WTC11 (cell line): ENCODE measurements around the gene EME2. TPM values are rescaled to one million over a fixed set of nuclear protein-coding genes. Genes with fewer than 3 reads are reported as not detected.

Experiments used
- ATAC-seq: fragments of 200-7000 bp; cut with Tn5 transposase; 2 replicates; pipeline ENCODE4 v1.10.0; 2021; ENCODE audit warnings: mild to moderate bottlenecking, moderate library complexity
- CTCF ChIA-PET: fragments of 300-600 bp; sonication (Branson Sonifier 250); formaldehyde crosslinking; loops from one replicate; lab custom pipeline; 2021; ENCODE audit warnings: antibody characterized with exemption; lab: Charles Lee
- POLR2A ChIA-PET: fragments of 350-600 bp; sonication (Branson Sonifier 250); formaldehyde crosslinking; loops from one replicate; lab custom pipeline; 2021; ENCODE audit warnings: antibody characterized with exemption; lab: Charles Lee
- DNase-seq: peaks from one replicate; pipeline ENCODE4 v3.0.0; 2021; ENCODE audit warnings: low spot score
- H3K27ac Mint-ChIP-seq: 2 replicates; pipeline ENCODE4 v1.8.0; 2021; ENCODE audit warnings: mixed read lengths
- H3K27me3 Mint-ChIP-seq: 2 replicates; pipeline ENCODE4 v1.8.0; 2021; ENCODE audit warnings: low read depth, mild to moderate bottlenecking, moderate library complexity, mixed read lengths
- H3K36me3 Mint-ChIP-seq: 2 replicates; pipeline ENCODE4 v1.8.0; 2021; ENCODE audit warnings: mixed read lengths
- H3K4me1 Mint-ChIP-seq: 2 replicates; pipeline ENCODE4 v1.8.0; 2022; ENCODE audit warnings: mixed read lengths
- H3K4me3 Mint-ChIP-seq: 2 replicates; pipeline ENCODE4 v1.8.0; 2021; ENCODE audit warnings: mild to moderate bottlenecking, moderate library complexity, mixed read lengths
- H3K9me3 Mint-ChIP-seq: 2 replicates; pipeline ENCODE4 v1.8.0; 2021; ENCODE audit warnings: mixed read lengths
- ARID4B ChIP-seq: sonication (generic); formaldehyde crosslinking; IDR thresholded peaks from 2 replicates; pipeline ENCODE4 v1.8.0; 2023; ENCODE audit warnings: missing genetic modification reagents, mild to moderate bottlenecking, borderline replicate concordance
- CREM ChIP-seq: sonication (generic); formaldehyde crosslinking; IDR thresholded peaks from 2 replicates; pipeline ENCODE4 v1.8.1; 2022; ENCODE audit warnings: mild to moderate bottlenecking, missing genetic modification reagents, moderate library complexity
- E2F5 ChIP-seq: sonication (generic); formaldehyde crosslinking; IDR thresholded peaks from 2 replicates; pipeline ENCODE4 v1.8.1; 2022; ENCODE audit warnings: mild to moderate bottlenecking, moderate library complexity, missing genetic modification reagents
- EMX1 ChIP-seq: fragments of 250-450 bp; sonication (Bioruptor Pico); IDR thresholded peaks from 2 replicates; pipeline ENCODE4 v1.8.0; 2021; ENCODE audit warnings: mild to moderate bottlenecking
- ETV6 ChIP-seq: sonication (generic); formaldehyde crosslinking; IDR thresholded peaks from 2 replicates; pipeline ENCODE4 v1.8.1; 2022; ENCODE audit warnings: mild to moderate bottlenecking, missing genetic modification reagents
- FOXK1 ChIP-seq: sonication (generic); formaldehyde crosslinking; IDR thresholded peaks from 2 replicates; pipeline ENCODE4 v1.8.0; 2022; ENCODE audit warnings: mild to moderate bottlenecking, moderate library complexity, missing genetic modification reagents
- GTF2I ChIP-seq: fragments of 250-450 bp; sonication (Bioruptor Pico); conservative IDR thresholded peaks from 2 replicates; pipeline ENCODE4 v1.4.0; 2021; ENCODE audit warnings: mild to moderate bottlenecking
- HMGA2 ChIP-seq: fragments of 250-450 bp; sonication (Bioruptor Pico); IDR thresholded peaks from 2 replicates; pipeline ENCODE4 v1.4.0; 2021; ENCODE audit warnings: mild to moderate bottlenecking, moderate library complexity
- NFYB ChIP-seq: sonication (generic); formaldehyde crosslinking; conservative IDR thresholded peaks from 2 replicates; pipeline ENCODE4 v1.8.0; 2022; ENCODE audit warnings: low read depth, missing genetic modification reagents
- NR2C2 ChIP-seq: sonication (generic); formaldehyde crosslinking; IDR thresholded peaks from 2 replicates; pipeline ENCODE4 v1.8.0; 2022; ENCODE audit warnings: mild to moderate bottlenecking, missing genetic modification reagents
- RELA ChIP-seq: sonication (generic); formaldehyde crosslinking; IDR thresholded peaks from 2 replicates; pipeline ENCODE4 v1.8.1; 2022; ENCODE audit warnings: missing genetic modification reagents, mild to moderate bottlenecking, borderline replicate concordance
- SOX15 ChIP-seq: fragments of 250-450 bp; sonication (Bioruptor Pico); IDR thresholded peaks from 2 replicates; pipeline ENCODE4 v1.9.0; 2021; ENCODE audit warnings: mild to moderate bottlenecking
- SP1 ChIP-seq: sonication (generic); formaldehyde crosslinking; conservative IDR thresholded peaks from 2 replicates; pipeline ENCODE4 v1.8.1; 2022; ENCODE audit warnings: missing genetic modification reagents
- ZNF263 ChIP-seq: sonication (generic); formaldehyde crosslinking; IDR thresholded peaks from 2 replicates; pipeline ENCODE4 v1.8.1; 2022; ENCODE audit warnings: low read depth, mild to moderate bottlenecking, moderate library complexity, missing genetic modification reagents
- ZNF317 ChIP-seq: sonication (generic); formaldehyde crosslinking; IDR thresholded peaks from 2 replicates; pipeline ENCODE4 v1.8.1; 2023; ENCODE audit warnings: low read depth, mild to moderate bottlenecking, moderate library complexity, missing genetic modification reagents, borderline replicate concordance
- total RNA-seq: library from RNA; stranded (reverse); gene quantifications from 3 replicates; pipeline ENCODE4 v1.2.3, GENCODE V29; 2021
- TF ChIP-seq, protein P1 (sequence below): sonication (generic); formaldehyde crosslinking; IDR thresholded peaks from 2 replicates; pipeline ENCODE4 v1.8.0; 2023; ENCODE audit warnings: missing genetic modification reagents

Gene EME2
- total RNA-seq, 1 experiment from 2014 or later = 23.2 TPM

DNA sequence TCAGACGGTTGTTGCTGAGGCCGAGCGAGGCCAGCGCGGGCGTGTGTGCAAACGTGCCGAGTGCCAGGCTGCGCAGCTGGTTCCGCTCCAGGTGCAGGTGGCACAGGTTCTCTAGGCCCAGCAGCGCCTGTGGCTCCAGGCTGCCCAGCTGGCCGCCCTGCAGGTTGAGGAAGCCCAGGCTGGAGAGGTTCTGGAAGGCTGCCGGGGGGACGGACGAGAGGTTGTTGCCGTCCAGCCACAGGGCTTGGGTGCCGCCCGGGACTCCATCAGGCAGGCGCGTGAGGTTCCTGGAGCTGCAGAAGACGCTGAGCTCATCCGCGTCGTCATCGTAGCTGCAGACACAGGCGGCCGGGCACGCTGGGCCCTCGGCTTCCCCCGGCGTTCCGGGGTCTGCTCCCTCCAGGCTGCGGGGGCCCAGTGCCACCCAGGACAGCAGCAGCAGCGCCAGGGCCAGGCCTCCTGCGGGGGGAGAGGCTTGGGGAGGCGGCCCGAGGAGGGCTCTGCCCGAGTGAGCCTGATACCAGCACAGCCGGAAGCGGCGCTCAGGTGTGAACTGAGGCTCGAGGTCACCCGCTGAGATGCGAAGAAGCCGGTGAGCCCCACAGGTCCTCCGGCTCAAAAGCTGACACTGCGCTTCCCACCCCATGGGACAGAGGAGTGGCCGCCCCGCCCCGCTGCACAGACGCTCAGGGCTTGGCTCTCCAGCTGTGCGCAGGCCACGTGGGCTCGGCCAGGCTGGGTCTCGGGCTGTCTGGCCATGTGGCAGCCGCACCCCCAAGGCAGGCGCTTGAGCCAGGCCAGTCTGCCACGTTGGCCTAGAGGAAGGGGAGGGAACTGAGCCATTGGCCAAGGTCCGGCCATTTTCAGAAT lies 19.6 kb downstream of the EME2 start:
- peaks cover 6% of the 10 kb centered on the region for H3K9me3 Mint-ChIP-seq
- no peak overlapping the region for H3K4me3 Mint-ChIP-seq
- no peak for ATAC-seq
- peaks cover 6% of the 10 kb centered on the region for H3K36me3 Mint-ChIP-seq
- no peaks in the 10 kb centered on the region; the same call in 1 of the 2 replicates for H3K27me3 Mint-ChIP-seq
- CTCF ChIA-PET = interaction anchor here (0.7 to 1.6 kb wide), 2 partner anchors 10 to 132 kb away, joined by 3 to 5 read pairs; partner anchors contain the start of genes NUBP2 and SPSB3
- no peak for DNase-seq
- POLR2A ChIA-PET = interaction anchor here (1.2 kb wide), 1 partner anchor 9 kb away, joined by 3 read pairs; the partner anchor contains the start of genes NUBP2 and SPSB3
- no peaks in the 10 kb centered on the region for H3K4me1 Mint-ChIP-seq
- no peak overlapping the region for H3K27ac Mint-ChIP-seq
- TF ChIP-seq ARID4B (CRISPR knock-in tag) (no peak), ETV6 (CRISPR knock-in tag) (no peak)
- TF ChIP-seq, all 79 proteins: peak for 0

GRCh38 chr16:1792836-1793577 lies 20.4 kb downstream of the EME2 start:
- H3K9me3 Mint-ChIP-seq = peaks cover 11% of the 10 kb centered on the region
- ATAC-seq (no peak), DNase-seq (no peak)
- no peak overlapping the region for H3K27ac Mint-ChIP-seq
- no peaks in the 10 kb centered on the region for H3K4me1 Mint-ChIP-seq
- no peak for TF ChIP-seq NR2C2 (CRISPR knock-in tag)
- TF ChIP-seq RELA (CRISPR knock-in tag) = no peak
- TF ChIP-seq HMGA2 = no peak
- no peak for TF ChIP-seq FOXK1 (CRISPR knock-in tag)
- no peak overlapping the region for H3K4me3 Mint-ChIP-seq
- H3K27me3 Mint-ChIP-seq = no peaks in the 10 kb centered on the region; the same call in 1 of the 2 replicates
- POLR2A ChIA-PET = interaction anchor here (0.9 to 1.2 kb wide), 2 partner anchors 10 to 35 kb away, joined by 3 read pairs; partner anchors contain the start of genes NUBP2 and SPSB3
- CTCF ChIA-PET = interaction anchor here (1.0 to 1.6 kb wide), 2 partner anchors 30 to 131 kb away, joined by 3 to 5 read pairs; no protein-coding TSS in a partner anchor
- H3K36me3 Mint-ChIP-seq = peaks cover 11% of the 10 kb centered on the region

- no peak for TF ChIP-seq ZNF317
- TF ChIP-seq EMX1 = no peak
- no peak for TF ChIP-seq SOX15 (CRISPR knock-in tag)
- TF ChIP-seq SP1 (CRISPR knock-in tag) = no peak
- no peak for TF ChIP-seq GTF2I (CRISPR knock-in tag)
- TF ChIP-seq, protein P1, sequence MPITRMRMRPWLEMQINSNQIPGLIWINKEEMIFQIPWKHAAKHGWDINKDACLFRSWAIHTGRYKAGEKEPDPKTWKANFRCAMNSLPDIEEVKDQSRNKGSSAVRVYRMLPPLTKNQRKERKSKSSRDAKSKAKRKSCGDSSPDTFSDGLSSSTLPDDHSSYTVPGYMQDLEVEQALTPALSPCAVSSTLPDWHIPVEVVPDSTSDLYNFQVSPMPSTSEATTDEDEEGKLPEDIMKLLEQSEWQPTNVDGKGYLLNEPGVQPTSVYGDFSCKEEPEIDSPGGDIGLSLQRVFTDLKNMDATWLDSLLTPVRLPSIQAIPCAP (CRISPR knock-in tag) = no peak
- no peak for TF ChIP-seq E2F5 (CRISPR knock-in tag)
- TF ChIP-seq NFYB (CRISPR knock-in tag) = no peak
- TF ChIP-seq ZNF263 (CRISPR knock-in tag) = no peak
- no peak for TF ChIP-seq HMGA2
- no peak for TF ChIP-seq CREM (CRISPR knock-in tag)
- TF ChIP-seq, all 79 proteins: peak for 0
- DNase-seq (no peak), ATAC-seq (no peak)
- ChIA-PET CTCF (interaction anchor here (1.0 to 1.6 kb wide), 2 partner anchors 30 to 130 kb away, joined by 3 to 5 read pairs; no protein-coding TSS in a partner anchor), POLR2A (interaction anchor here (0.9 to 1.2 kb wide), 2 partner anchors 11 to 34 kb away, joined by 3 read pairs; partner anchors contain the start of genes NUBP2 and SPSB3)
- H3K36me3 Mint-ChIP-seq = peaks cover 11% of the 10 kb centered on the region
- H3K9me3 Mint-ChIP-seq = peaks cover 12% of the 10 kb centered on the region
- no peak within 1 kb of the TSS for H3K27ac Mint-ChIP-seq
- H3K4me1 Mint-ChIP-seq = no peaks in the 10 kb centered on the region
- H3K27me3 Mint-ChIP-seq = no peaks in the 10 kb centered on the region; the same call in 1 of the 2 replicates
- H3K4me3 Mint-ChIP-seq = no peak within 1 kb of the TSS
These were observed 21.1 kb downstream of the EME2 start, which contains the start of gene IGFALS for GRCh38 chr16:1793578-1794220. IGFALS (minus strand) TSS chr16:1793705; CDS start chr16:1793652, 53 bp downstream.
